GM21723 (cell line): Measurements from ENCODE around the gene MYO18A.
A peak's percentile ranks its signal among the peaks of the same experiment; 100 is the strongest.
"Not testable (repeated sequence)": the region's sequence is repeated elsewhere in the genome, so short reads cannot be mapped to it uniquely, and the experiment has no call there.

Source experiments
- ATAC-seq: cut with Tn5 transposase; IDR thresholded peaks from one replicate; pipeline ENCODE4 v1.9.1; 2021; ENCODE audit warnings: mild to moderate bottlenecking, moderate library complexity; ENCODE audit not compliant: unreplicated experiment

Gene MYO18A

DNA sequence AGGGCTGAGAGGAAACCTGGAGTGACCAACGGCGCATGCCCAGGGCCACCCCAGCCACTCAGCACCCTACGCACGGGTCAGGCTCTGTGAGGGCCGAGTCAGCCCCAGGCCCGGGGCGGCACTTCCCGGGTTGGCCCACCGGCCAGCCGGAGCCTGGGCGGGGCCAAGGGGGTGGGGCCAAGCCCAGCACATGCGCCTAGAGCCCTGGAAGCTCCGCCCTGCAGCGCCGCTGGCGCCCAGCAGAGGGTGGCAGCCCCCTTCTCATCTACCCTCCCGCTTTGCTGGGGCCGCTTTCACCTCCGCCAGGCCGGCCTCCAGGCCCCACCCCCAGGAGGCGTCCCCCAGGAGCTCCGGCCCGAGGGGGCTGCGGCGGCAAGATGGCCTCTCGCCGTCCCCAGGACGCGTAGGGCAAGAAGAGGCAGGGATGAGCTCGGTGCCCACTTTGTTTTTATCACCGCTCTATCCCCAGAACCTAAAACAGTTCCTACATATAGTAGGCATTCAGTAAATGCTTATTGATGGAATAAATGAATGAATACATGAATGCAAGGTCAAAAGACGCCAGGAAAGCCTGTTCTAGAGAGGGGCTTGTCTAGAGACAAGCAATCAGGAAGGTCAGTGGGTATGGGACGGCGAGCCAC is 31.3 kb downstream of the MYO18A start:
- ATAC-seq, result peak; percentile 79

DNA sequence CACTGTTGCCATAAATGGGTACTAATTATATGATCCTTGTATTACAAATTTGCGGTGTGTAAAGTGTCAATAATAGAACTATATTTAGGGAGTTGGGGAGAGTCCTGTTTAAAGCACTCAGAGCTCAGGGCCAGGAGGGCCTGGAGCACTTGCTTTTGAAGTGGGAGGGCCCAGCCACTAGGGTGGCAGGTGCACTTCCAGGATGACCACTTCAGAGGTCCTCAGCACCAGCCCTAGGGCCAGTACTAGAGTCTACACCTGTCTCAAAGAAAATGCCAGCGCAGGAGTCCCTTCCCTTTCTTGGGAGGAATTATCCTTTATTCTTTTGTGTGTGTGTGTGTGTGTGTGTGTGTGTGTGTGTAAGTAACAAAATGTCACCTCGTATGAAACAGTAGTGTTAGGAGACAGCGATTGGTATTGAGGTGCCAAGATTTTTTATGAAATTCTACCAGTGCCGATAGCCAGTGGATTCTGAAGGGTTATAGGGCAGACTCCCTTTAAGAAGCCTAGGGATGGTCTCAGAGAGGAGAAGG is 31.9 kb downstream of the MYO18A start:
- no peak for ATAC-seq

DNA sequence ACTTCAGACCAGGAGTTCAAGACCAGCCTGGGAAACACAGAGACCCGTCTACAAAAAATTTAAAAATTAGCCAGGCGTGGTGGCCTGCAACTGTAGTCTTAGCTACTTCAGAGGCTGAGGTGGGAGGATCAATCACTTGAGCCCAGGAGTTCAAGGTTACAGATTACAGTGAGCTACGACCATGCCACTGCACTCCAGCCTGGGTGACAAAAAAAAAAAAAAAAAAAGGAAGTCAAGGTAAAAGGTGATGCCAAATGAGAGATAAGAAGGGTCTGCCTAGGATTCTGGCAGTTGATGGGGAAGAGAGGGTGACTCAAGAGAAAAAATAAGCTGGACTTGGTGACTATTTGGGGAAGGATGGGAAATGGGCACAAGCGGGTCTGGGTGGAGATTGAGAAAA is 32.5 kb downstream of the MYO18A start:
- no peak for ATAC-seq

DNA sequence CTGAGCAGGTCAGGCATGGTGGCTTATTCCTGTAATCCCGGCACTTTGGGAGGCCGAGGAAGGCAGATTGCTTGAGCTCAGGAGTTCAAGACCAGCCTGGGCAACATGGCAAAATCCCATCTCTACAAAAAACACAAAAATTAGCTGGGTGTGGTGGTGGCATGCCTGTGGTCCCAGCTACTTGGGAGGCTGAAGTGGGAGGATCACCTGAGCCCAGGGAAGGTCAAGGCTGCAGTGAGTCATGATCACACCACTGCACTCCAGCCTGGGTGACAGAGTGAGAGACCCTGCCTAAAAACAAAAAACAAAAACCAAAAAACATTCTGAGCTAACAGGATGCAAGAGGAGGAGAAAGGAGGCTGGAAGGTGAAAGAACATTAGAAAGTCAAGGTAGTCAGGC is 33.0 kb downstream of the MYO18A start:
- not testable (repeated sequence) for ATAC-seq

DNA sequence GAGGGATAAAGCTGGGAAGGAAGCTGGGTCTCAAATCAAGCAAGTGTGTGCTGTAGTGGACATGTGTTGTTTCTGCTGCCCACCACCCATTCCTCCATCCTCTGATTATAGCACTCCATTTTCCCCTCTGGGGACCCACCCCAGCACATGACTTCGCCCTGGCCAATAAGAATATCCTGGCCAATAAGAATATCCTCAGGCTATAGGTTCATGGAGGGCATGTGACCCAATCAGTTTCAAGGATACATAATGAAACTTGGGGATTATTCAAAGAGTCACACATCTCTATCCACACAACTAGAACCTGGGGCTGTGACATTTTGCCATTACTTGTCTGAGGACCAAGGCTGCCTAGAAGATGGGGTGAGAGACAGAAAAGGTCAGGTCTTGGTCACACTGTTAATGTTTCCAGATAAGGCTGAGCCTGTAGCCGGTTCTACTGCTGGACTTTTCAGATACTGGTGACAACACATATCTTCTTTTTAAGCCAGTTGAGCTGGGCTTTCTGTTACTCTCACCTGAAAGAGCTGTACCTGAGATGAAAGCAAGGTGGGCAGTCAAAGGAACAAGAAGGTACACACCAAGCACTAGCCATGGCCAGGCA is 33.7 kb downstream of the MYO18A start:
- no peak for ATAC-seq

DNA sequence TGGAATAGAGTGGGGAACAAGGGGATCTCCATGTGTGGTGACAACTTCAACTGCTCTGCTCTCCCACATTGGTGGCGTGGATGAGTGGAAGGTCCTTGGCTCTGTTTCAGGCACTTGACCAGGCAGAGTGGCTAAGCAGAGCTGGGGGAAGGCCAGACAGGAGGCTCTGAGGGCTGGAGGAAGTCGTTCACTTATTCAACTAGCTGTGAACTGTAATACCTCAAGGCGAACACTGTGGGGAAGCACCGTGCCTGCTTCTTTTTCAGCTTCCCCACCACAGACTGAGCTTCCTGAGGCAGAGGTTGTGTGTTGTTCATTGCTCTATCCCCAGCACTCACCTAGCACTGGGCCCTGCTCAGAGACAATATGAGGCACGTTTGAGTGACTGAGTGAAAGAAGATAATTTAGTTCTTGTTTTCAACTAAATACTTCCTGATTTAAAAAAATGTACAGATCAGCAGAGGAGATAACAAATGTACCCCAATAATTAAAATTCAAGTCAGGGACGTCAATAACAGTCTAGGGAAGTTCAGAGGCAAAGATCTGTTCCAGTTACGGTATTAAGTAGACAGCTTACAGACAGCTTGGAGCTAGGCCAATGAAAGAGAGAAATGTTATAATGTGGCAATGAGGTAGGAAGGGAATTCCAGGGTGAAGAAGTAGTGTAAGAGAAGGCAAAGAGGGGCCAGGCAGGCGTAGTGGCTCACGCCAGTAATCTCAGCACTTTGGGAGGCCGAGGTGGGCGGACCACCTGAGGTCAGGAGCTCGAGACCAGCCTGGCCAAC is 34.7 kb downstream of the MYO18A start:
- peak; percentile 36 for ATAC-seq

DNA sequence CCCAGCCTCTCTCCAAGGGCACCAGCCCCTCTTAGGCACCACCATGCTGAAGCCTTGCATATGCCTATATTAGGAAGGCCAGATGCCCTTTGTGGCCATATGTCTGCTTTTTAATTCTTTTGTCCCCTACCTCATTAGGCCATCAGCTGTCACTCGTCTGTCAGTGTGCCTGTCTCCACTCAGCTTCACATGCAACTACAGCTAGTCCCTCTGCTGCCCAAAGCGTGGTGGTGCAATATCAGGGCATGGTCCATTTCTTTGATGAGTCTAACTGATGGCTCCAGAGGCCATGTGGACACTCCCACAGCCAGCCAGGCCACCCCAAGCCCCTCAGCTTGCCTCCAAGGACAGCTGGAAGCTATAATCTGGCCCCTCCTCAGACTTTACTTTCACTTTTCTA is 36.3 kb downstream of the MYO18A start:
- ATAC-seq, result no peak

DNA sequence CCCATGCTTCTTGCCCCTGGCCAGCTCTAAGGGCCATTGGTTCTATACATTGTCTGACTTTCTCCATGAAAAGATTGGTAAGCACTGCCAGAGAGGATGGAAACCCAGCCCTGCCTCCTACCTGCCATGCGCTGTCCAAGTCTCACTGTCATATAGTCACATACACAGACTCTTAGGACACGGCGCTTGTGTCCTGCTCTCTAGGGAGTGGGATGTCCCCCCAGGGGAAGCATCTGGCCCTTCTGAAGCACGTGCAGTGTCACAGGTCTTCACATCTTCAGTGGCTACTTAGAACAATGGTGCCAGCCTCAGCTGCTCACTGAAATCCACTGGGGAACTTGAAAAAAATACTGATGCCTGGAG is 38.7 kb downstream of the MYO18A start:
- no peak for ATAC-seq

DNA sequence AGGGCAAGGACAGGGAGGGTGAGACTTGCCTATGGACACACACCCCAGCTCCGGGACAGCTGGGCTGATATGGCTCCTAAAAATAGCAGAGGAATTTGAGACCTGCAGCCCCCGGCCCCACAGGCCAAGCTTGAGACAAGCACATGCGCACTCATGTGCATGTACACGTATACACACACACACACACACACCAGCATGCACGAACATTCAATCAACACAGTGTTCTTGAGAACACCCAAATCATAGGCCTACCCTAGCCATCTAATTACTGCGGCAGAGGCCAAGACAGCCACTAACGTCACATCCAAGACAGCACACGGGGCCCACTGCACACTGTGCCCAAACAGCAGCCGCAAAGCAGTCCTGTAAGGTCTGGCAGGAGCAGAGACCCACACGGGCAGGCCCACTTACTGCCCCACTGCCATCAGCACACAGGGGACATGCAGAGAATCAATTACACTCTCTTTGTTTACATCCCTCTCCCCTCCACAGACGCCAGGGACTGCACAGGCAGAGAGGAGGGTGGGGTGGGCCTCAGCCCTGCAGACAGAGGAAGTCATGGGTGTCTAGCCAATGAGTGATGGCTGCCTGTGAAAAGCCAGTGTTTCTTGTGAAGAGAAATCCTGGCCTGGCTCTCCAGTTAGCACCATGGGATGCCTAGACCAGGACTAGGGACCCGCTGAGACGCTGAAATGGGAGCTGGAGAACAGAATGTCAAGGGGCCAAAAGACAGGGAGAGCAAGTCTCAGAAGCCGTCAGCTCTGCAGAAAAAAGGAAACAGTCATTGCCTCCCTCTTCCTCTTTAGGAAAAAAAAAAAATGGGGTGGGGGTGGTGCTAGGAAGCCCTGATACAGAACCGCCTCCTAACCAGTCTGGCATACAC is 39.3 kb downstream of the MYO18A start:
- ATAC-seq, result peak; percentile 8

DNA sequence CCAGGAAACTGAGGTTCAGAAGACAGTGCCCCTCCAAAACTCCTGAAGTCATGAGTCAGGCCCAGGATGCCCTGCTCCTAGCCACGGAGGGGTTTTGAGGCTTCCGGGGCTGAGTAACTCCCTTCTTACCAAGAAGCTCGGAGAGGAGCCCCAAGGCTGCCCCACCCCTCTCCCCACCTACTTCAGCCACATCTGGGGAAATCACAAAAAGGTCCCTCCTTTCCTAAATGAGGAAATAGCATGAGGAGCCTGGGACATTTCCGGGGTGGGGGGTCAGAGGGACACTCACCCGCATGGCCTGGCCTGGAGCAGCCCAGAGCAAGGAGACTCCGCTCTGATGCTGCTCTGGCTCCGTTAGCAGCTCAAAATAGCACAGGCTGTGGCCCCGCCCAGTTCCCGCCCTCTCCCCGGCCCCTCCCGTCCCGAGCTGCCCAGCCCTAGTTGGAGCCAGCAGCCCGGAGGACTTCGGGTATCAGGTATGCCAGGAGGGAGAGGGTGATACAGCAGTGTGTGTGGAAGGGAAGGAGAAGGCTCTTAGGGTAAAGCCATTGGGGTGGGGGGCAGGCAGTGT is 40.1 kb downstream of the MYO18A start:
- peak; percentile 59 for ATAC-seq

DNA sequence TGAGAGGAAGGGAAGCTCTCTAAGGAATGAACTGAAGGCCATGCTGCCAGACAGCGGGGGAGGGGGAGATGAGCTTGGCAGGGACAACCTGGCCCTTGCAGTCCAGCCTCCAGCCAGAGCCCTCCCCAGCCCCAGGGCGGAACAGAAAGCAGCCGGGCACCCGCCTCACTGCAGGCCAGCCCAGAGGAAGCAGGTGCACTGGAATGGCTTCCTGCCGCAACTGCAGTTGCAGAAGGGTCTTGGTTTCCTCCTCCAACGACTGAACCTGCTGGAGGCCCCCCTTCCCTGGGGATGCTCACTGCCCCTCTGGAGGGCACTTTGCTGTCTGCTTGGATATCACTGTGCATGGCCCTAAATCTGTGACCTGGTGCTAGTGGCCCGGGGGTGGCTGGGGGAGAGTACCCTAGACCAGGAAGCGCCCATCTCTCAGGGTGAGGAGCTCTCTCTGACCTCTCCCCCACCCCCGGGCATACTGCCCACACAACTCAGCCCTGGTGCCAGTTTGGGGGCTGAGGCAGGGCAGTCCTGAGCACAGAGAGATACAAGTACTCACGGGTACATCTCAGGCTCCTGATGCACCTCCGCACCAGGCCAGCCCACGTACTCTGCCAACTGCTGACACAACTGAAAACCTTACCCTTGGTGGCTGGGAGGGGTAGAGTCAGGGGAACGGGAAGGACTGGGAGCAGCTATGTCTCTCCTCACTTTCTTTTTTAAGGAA is 41.1 kb downstream of the MYO18A start:
- ATAC-seq, result peak; percentile 39

DNA sequence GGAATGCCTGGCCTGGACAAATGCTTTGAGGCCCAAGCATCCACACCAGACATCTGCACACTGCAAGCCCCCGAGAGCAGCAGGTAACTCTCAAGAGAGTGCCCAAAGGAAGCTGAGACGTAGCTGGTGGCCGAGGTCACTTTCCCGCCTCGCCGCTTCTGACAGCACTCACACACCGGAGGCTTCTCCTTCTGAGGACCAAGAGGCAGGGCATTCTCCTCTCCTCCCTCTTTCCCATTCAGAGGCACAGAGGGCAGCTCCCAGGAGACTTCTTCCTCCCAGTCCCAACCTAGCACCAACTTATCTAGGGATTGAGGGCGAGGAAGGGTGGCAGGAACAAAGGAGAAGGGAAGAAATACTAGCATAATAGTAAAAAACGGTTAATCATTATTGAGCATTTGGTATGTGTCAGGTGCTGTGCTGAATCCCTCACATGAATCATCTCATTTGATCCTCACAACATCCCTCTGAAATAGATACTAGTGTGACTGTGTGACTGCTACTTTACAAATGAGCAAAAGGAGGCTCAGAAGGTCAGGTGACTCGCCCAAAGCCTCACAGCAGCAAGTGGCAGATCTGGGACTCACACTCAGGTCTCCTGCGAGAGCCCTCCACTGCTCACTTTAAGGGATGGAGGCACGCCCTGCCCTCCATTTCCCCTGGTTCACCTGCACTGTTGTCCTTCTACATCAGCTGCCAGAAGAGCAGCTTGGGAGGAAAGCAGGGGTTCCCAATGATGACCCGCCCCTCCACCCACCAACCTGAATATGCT is 41.8 kb downstream of the MYO18A start:
- ATAC-seq, result peak; percentile 32

DNA sequence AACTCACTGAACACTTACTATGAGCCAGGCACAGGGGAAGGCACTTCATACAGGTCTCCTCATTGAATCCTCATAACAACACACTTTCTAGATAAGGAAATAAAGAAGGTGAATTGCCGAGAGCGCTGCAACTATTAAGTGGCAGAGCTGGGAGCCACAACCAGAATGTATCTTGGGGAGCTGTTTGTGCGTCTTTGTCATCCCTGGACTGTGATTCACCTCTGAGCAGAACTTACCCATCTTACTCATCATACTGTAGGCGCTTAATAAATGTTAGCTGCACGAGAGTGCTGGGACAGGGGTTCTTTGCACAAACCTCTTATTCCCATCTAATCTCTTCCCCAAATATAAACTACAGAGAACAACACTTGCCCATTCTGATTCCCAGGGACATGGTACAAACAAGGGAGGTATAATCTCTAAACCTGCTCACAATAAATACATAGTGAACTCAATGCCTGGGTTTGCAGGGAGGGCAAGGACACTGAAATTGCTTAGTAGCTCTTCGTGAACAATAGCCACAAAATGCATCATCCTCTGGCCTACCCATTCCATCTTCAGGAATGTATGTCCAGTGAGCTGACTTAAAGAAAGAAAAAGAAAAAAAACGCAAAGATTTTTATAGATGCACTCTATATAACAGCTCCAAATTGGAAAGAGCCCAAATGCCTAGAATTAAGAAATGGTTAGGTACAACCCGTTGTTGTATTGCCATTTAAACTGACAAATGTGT is 43.0 kb downstream of the MYO18A start:
- ATAC-seq, result no peak

DNA sequence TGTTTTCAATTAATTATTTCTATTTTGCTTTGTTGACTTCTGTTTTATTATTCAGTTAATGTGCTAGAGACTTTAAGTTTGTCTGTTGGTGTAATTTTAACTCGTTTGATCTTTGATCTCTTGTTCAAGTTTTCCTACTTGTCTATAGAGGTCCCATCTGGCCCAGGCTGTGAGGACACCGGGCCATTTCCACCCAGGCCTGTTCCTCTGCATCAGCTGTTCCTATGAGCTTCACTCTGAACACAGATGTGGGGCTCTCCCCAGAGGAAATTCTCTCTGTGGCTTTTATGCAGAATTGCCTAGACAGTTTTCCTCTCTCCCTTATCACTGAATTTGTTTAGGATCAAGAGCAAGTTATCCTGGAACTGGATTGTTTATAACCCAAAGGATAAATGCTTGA is 44.7 kb downstream of the MYO18A start:
- ATAC-seq, result no peak

DNA sequence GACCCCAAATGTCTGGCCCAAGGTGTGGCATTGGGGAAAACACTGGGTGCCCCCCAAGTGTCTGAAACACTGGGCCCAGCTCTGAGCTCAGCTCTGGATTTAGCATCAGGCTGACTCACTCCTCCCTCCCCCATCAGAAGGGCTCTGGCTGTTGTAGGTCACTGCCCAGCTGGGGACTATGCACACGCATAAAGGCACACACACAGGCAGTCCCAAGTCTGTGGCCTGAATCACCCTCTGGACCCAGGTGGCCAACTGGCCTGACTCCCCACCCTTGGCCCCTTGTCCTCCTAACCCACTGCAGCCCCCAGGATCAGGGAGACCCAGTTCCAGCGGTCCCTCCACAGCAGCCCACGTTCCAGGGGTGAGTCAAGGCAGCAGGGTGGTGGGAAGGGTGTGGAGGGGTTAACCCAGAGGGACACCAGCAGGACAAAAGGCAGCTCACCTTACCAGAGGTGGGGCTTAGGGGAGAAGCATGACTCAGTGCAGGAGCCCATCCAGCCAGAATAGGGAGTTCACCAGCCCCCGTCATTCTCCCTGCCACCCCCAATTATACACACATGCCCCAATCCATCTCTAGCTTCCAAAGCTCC is 47.0 kb downstream of the MYO18A start:
- ATAC-seq, result no peak

DNA sequence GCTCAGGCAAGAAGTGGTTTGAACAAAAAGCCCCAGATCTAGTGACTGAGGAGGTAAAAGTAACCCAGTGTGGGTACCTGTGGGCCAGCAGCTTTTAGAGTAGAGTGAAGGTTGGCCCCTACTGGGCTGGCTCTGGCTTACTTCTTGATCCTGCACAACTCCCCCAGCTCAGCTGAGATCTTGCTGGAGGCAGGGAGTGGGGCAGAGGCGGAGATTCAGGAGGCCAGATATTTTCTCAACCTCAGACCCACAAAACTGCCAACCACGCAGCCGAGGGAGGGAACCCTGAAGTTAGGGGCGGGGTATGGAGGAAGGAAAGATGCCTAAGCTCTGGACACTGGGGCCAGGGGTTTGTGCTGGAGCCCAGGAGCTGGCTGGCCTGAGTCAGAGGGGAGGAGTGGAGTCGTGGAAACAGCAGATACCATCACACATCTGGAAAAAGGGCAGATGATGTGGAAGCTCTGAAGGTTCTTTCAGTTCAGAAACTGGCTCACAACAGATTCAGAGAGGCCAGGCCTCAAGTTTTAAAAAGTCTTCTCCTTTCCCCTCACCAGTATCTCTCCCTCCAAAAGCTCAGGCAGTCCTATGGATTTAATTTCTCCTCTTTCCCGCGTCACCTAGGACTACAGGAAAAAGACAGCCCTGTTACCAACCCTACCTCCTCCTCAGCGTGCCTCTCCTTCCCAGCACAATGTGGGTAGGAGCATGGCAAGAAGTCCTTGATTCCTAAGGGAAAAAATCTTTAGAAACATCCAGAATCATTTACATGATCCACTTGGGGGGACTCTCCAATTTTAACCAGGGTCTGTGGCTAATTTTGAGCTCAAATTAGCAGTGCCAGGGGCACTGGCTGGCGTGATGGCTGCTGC is 48.1 kb downstream of the MYO18A start:
- no peak for ATAC-seq

DNA sequence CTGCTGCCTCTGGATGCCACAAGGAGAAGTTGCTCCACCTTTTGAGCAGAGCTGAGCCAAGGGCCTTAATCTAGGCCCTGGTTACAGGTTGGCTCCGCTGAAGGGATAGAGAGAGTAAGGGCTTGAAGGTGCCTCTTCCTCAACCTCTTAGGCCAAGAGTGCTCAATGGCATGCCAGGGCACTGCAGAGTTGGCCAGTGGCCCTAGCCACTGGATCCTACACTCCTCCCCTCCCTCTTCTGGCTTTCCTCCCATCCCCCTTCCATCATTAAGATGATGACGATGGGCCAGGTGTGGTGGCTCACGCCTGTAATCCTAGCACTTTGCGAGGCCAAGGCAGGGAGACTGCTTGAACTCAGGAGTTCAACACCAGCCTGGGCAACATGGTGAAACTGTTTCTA is 50.5 kb downstream of the MYO18A start:
- ATAC-seq, result no peak
